Pancreas (tissue), 10 donors: ENCODE measurements around the gene RAB14. TPM values are rescaled to one million over a fixed set of nuclear protein-coding genes. Genes with fewer than 3 reads are reported as not detected.

ENCODE experiments used
- ATAC-seq, 4 donors: fragments of 200-7000 bp; cut with Tn5 transposase; one replicate each; pipeline versions ENCODE4 v1.8.0 to v1.9.1; 2020; ENCODE audit warnings: mild to moderate bottlenecking in 4 of 4, moderate library complexity in 4 of 4
- DNase-seq, 6 donors: peaks; one replicate each; pipeline ENCODE4 v3.0.0-alpha.2; 2020
- FAIRE-seq: peaks from 2 replicates; lab custom pipeline; 2012; peaks lifted over from hg19 to GRCh38; lab: Jason Lieb, UNC
- H3K27ac ChIP-seq, 4 donors: fragments of 200-600 bp; sonication (generic); 1 replicate in 3 of 4; 2 replicates in 1 of 4; pipeline versions ENCODE4 v1.5.0 to v1.8.0; 2020
- H3K27me3 ChIP-seq, 4 donors: fragments of 200-600 bp; one replicate each; pipeline ENCODE4 v1.8.0; 2021
- H3K36me3 ChIP-seq, 3 donors: fragments of 200-600 bp; sonication (generic) in 1 of 3; one replicate each; pipeline versions ENCODE4 v1.5.0 to v1.8.0; 2020 to 2021
- H3K4me1 ChIP-seq, 3 donors: fragments of 200-600 bp; one replicate each; pipeline ENCODE4 v1.8.0; 2021
- H3K4me3 ChIP-seq, 4 donors: fragments of 200-600 bp; sonication (generic) in 2 of 4; one replicate each; pipeline versions ENCODE4 v1.5.0 to v1.8.0; 2020 to 2021
- H3K9me3 ChIP-seq, 4 donors: fragments of 200-600 bp; one replicate each; pipeline ENCODE4 v1.8.0; 2021
- WGBS, 2 donors: extraction: QIAGEN DNeasy Blood & Tissue Kit; methylation state at CpG; one replicate each; pipeline ENCODE4 v1.1.7; 2013; 5-methylcytosine and 5-hydroxymethylcytosine counted together
- intact Hi-C, 3 donors: fragments of 100-400 bp; cut with DNase I; formaldehyde crosslinking; loops; one replicate each; pipeline versions ENCODE4 v1.11.1 to v1.14.2; 2022
- polyA plus RNA-seq, 2 donors: library from polyadenylated mRNA; stranded (reverse); fragments of 200-250 nt; gene quantifications; one replicate each; pipeline ENCODE4 v1.2.3, GENCODE V29; 2013
- total RNA-seq, 6 donors: library from RNA; stranded (reverse); fragmentation: NEBNext Ultra II Directional in 4 of 6; extraction: Animal tissue kit (Norgen Biotek cat#: 25700) in 4 of 6; gene quantifications; one replicate each; pipeline versions ENCODE4 v1.2.1 to v1.2.4, GENCODE V29; 2021 to 2023
- TF ChIP-seq, protein P1 (sequence below), 4 donors: fragments of 200-600 bp; sonication (generic) in 3 of 4; IDR thresholded peaks; one replicate each; pipeline versions ENCODE4 v1.5.0 to v1.8.0; 2021; ENCODE audit warnings: antibody characterized with exemption in 4 of 4
- donor health status: healthy with polysubstance abuse.
- donor health status: DM: no; HTN: no; CAD: no; lungs with moderate emphysema.
- donor health status: DM: no; HTN: no; CAD: no.
- donor health status: control.
- donor health status: control.
- donor health status: Bipolar disorder and iron deficiency.
- donor health status: DM: yes; HTN: yes; CAD: no.
- donor health status: DM: no; HTN: no; CAD: no.
- donor health status: DM: no; HTN: no; CAD: no.
- donor health status: DM: yes; HTN: yes; CAD: no.

The RAB14 gene
- total and polyA plus RNA-seq, 8 donors = 9.2 to 37.0 (median 23.1) TPM

GRCh38 chr9:121157939-121158338 lies 43.7 kb downstream of the RAB14 start:
- Histone ChIP-seq H3K4me1 (no peaks in the 10 kb centered on the region), H3K9me3 (no peaks in the 10 kb centered on the region), H3K27ac (no peak overlapping the region), H3K4me3 (no peak overlapping the region), H3K27me3 (no peaks in the 10 kb centered on the region), H3K36me3 (peaks cover 0 to 20% (median 0%) of the 10 kb centered on the region in 3 donors)
- no peak for DNase-seq
- TF ChIP-seq, protein P1, sequence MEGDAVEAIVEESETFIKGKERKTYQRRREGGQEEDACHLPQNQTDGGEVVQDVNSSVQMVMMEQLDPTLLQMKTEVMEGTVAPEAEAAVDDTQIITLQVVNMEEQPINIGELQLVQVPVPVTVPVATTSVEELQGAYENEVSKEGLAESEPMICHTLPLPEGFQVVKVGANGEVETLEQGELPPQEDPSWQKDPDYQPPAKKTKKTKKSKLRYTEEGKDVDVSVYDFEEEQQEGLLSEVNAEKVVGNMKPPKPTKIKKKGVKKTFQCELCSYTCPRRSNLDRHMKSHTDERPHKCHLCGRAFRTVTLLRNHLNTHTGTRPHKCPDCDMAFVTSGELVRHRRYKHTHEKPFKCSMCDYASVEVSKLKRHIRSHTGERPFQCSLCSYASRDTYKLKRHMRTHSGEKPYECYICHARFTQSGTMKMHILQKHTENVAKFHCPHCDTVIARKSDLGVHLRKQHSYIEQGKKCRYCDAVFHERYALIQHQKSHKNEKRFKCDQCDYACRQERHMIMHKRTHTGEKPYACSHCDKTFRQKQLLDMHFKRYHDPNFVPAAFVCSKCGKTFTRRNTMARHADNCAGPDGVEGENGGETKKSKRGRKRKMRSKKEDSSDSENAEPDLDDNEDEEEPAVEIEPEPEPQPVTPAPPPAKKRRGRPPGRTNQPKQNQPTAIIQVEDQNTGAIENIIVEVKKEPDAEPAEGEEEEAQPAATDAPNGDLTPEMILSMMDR (IDR thresholded peaks at IDR 0.05) = no peak
- intact Hi-C loops = no loop called here
- no peak for FAIRE-seq
- ATAC-seq = no peak
- WGBS, 2 donors = 90 to 98% methylated on average over 4 of the region's 4 CpGs

GRCh38 chr9:121156263-121156731 lies 45.4 kb downstream of the RAB14 start:
- no peak overlapping the region for H3K27ac ChIP-seq
- 78 to 79% methylated on average over 2 of the region's 2 CpGs for WGBS, 2 donors
- H3K36me3 ChIP-seq = peaks cover 0 to 9% (median 0%) of the 10 kb centered on the region in 3 donors
- no peaks in the 10 kb centered on the region for H3K9me3 ChIP-seq
- DNase-seq (no peak), ATAC-seq (no peak), FAIRE-seq (no peak)
- no peaks in the 10 kb centered on the region for H3K4me1 ChIP-seq
- H3K27me3 ChIP-seq = no peaks in the 10 kb centered on the region
- intact Hi-C loops = no loop called here
- TF ChIP-seq, protein P1 (IDR thresholded peaks at IDR 0.05) = no peak
- no peak overlapping the region for H3K4me3 ChIP-seq

GRCh38 chr9:121154782-121155181 lies 46.9 kb downstream of the RAB14 start:
- no peak for ATAC-seq
- Histone ChIP-seq H3K4me1 (no peaks in the 10 kb centered on the region), H3K4me3 (no peak overlapping the region), H3K27ac (no peak overlapping the region), H3K27me3 (no peaks in the 10 kb centered on the region), H3K9me3 (peaks cover 0 to 3% (median 0%) of the 10 kb centered on the region in 4 donors), H3K36me3 (peaks cover 0 to 15% (median 0%) of the 10 kb centered on the region in 3 donors)
- WGBS, 2 donors = 92 to 97% methylated on average over 6 of the region's 6 CpGs
- TF ChIP-seq, protein P1 (IDR thresholded peaks at IDR 0.05) = no peak
- no peak for FAIRE-seq
- intact Hi-C loops = no loop called here
- no peak for DNase-seq

DNA sequence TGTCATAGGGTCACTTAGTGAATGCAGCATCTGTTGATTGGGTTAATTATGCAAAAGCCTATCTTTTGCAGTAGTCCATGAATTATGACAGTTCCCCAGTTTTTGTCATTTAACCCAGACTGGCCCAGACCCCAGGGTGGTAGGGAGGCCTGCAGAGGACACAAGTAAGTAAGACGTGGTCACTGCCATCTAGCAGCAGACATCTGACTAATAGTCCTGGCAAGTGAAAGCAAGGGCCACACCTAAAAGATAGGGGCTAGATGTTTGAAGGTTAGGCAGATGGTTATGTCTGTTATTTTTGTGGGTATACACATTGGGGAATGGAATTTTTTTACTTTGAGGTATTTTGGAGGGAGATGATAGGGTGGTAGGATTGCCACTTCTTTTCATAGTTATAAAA lies 48.0 kb downstream of the RAB14 start:
- FAIRE-seq = no peak
- Histone ChIP-seq H3K27ac (no peak overlapping the region), H3K4me1 (no peaks in the 10 kb centered on the region), H3K27me3 (no peaks in the 10 kb centered on the region), H3K9me3 (peaks cover 0 to 3% (median 0%) of the 10 kb centered on the region in 4 donors), H3K36me3 (peaks cover 0 to 23% (median 0%) of the 10 kb centered on the region in 3 donors), H3K4me3 (no peak overlapping the region)
- ATAC-seq = no peak
- intact Hi-C loops = no loop called here
- TF ChIP-seq, protein P1 (IDR thresholded peaks at IDR 0.05) = no peak
- DNase-seq = no peak
- WGBS, 2 donors = 70 to 75% methylated on average over 1 of the region's 1 CpG

DNA sequence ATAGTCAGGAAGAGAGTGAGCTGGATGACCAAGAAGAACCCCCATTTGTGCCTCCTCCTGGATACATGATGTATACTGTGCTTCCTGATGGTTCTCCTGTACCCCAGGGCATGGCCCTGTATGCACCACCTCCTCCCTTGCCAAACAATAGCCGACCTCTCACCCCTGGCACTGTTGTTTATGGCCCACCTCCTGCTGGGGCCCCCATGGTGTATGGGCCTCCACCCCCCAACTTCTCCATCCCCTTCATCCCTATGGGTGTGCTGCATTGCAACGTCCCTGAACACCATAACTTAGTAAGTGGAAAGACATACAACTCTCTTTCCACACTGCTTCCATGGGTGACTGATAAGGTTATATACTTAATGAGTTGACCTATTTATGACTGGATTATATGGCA lies 51.5 kb downstream of the RAB14 start:
- intact Hi-C loops = no loop called here
- Histone ChIP-seq H3K9me3 (peaks cover 0 to 3% (median 0%) of the 10 kb centered on the region in 4 donors), H3K27me3 (no peaks in the 10 kb centered on the region), H3K36me3 (peaks cover 0 to 18% (median 0%) of the 10 kb centered on the region in 3 donors), H3K27ac (no peak overlapping the region), H3K4me1 (no peaks in the 10 kb centered on the region), H3K4me3 (no peak overlapping the region)
- TF ChIP-seq, protein P1 (IDR thresholded peaks at IDR 0.05) = no peak
- ATAC-seq (no peak), DNase-seq (no peak), FAIRE-seq (no peak)
- WGBS, 2 donors = 56 to 73% methylated on average over 2 of the region's 2 CpGs
